ENCODE data around the gene SDCCAG8.
A peak's percentile ranks its signal among the peaks of the same experiment; 100 is the strongest.

Gene SDCCAG8

GRCh38 chr1:243523766-243524165 is 267.9 kb downstream of the SDCCAG8 start:
- TF ChIP-seq CTCF (IDR thresholded peaks at IDR 0.05; ENCODE audit: low read depth, low read length), result no peak

GRCh38 chr1:243525085-243525487 is 269.2 kb downstream of the SDCCAG8 start:
- no peak for TF ChIP-seq CTCF (IDR thresholded peaks at IDR 0.05; ENCODE audit: low read depth, low read length)
- peak; percentile 16 for DNase-seq (ENCODE audit: extremely low read depth, low read depth)

More at GRCh38 chr1:243523766-243524165, 267.9 kb downstream of the SDCCAG8 start:
- DNase-seq (ENCODE audit: extremely low read depth, low read depth), result no peak

GRCh38 chr1:243526180-243526579 is 270.3 kb downstream of the SDCCAG8 start:
- DNase-seq (ENCODE audit: extremely low read depth, low read depth), result no peak
- no peak for TF ChIP-seq CTCF (IDR thresholded peaks at IDR 0.05; ENCODE audit: low read depth, low read length)

GRCh38 chr1:243528459-243529121 is 272.7 kb downstream of the SDCCAG8 start:
- no peak for TF ChIP-seq CTCF (IDR thresholded peaks at IDR 0.05; ENCODE audit: low read depth, low read length)
- DNase-seq (ENCODE audit: extremely low read depth, low read depth), result no peak

GRCh38 chr1:243529512-243529911 is 273.7 kb downstream of the SDCCAG8 start:
- TF ChIP-seq CTCF (IDR thresholded peaks at IDR 0.05; ENCODE audit: low read depth, low read length), result no peak
- no peak for DNase-seq (ENCODE audit: extremely low read depth, low read depth)

- DNase-seq (ENCODE audit: extremely low read depth, low read depth), result no peak
- no peak for TF ChIP-seq CTCF (IDR thresholded peaks at IDR 0.05; ENCODE audit: low read depth, low read length)
These were observed 279.2 kb downstream of the SDCCAG8 start for GRCh38 chr1:243535014-243535413.

GRCh38 chr1:243539636-243540035 is 283.8 kb downstream of the SDCCAG8 start:
- DNase-seq (ENCODE audit: extremely low read depth, low read depth), result no peak
- TF ChIP-seq CTCF (IDR thresholded peaks at IDR 0.05; ENCODE audit: low read depth, low read length), result no peak
